GM21723 (cell line): Measurements from ENCODE around the gene TDRD6.
"Not testable (repeated sequence)": the region's sequence is repeated elsewhere in the genome, so short reads cannot be mapped to it uniquely, and the experiment has no call there.

ENCODE experiments used
- ATAC-seq: cut with Tn5 transposase; IDR thresholded peaks from one replicate; pipeline ENCODE4 v1.9.1; 2021; ENCODE audit warnings: mild to moderate bottlenecking, moderate library complexity; ENCODE audit not compliant: unreplicated experiment

The TDRD6 gene

DNA sequence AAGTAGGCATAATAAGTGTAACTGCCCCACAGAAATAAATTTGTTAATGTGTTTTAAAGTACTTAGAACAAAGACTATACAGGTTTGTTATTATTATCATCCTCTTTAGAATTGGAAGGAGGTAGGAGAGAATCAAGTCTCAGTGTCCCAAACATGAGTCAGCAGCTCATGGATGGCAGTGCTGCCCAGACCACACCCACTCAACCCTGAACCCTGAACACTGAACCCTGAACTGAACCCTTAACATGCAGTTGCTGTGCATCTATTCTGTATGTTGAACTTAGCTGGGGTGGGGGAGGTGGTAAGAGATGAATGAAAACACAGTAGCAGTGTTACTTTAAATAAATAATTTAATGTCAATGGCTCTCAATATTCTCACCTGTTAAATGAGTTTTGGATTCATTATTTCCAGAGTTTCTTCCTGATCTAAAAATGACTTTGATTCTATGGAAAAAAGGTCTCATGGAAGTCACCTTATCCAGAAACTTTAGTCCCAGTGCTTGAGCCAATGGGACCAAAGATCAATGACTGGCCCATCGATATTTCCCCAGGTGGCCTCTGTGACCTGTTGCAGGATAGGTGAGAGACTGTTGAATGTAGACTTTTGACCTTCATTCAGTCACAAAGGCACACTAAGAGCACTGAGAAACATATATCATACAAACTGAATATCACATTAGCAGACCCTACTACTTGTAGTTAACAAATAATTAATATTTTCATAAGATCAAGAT lies 55.9 kb downstream of the TDRD6 start:
- no peak for ATAC-seq

DNA sequence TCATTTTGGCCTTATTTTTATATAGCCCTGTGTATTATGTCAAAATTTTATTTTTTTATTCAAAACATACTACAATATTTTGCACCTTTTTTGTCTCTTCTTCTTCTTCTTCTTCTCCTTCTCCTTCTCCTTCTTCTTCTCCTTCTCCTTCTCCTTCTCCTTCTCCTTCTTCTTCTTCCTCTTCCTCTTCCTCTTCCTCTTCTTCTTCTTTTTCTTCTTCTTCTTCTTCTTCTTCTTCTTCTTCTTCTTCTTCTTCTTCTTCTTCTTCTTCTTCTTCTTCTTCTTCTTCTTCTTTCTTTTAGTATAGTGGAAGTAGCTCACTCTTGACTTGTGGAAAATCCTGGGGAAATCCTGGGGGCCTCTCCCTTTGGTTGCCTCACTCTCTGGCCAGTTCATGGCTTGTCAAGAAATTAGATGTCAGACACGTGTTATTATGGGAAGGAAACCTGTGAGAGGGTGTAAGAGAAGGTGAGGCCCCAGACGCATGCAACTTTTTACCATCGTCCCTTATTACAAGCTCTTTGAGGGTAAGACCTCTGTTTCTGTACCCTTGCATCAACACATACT lies 56.6 kb downstream of the TDRD6 start:
- ATAC-seq = not testable (repeated sequence)

DNA sequence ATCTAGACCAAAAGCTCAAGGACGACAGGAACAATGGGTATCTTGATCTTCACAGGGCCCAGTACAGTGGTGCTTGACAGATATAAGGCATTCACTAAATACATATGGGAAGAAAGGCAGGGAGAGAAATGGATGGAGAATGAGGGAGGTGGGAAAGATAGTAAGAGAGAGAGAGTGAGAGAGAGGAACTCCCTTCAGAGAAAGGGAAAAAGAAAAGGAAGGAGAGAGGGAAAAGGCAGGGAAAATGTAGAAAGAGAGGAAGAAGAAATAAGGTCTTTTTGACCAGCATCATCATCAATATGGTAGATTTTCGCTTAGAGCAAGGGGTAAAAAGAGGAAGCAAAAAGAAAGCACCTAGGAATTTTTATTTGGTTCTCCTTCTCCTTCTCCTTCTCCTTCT lies 58.3 kb downstream of the TDRD6 start:
- no peak for ATAC-seq

DNA sequence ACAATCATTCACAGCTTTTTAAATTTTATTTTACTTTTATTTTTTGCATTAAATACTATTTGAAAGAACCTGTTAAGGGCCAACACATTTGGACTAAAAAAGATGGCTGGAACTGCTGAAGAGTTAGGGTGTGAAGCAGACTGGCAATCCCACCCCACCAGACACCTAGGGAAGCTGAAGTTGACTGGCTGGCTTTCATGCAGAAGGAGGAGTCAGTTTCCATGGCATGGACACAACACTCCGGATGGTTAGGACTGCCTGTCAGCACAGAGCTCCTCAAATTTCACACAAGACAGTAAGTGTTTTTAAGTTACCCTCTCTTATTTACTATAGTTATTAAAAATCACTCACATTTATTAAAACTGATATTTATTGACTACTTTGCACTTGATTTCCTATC lies 59.0 kb downstream of the TDRD6 start, which contains the start of gene ANKRD66:
Gene ANKRD66, plus strand, starts transcription at position 238 of the 400 bp plus-strand sequence. CDS start 5,016 bp downstream, outside the sequence.
- ATAC-seq = no peak

DNA sequence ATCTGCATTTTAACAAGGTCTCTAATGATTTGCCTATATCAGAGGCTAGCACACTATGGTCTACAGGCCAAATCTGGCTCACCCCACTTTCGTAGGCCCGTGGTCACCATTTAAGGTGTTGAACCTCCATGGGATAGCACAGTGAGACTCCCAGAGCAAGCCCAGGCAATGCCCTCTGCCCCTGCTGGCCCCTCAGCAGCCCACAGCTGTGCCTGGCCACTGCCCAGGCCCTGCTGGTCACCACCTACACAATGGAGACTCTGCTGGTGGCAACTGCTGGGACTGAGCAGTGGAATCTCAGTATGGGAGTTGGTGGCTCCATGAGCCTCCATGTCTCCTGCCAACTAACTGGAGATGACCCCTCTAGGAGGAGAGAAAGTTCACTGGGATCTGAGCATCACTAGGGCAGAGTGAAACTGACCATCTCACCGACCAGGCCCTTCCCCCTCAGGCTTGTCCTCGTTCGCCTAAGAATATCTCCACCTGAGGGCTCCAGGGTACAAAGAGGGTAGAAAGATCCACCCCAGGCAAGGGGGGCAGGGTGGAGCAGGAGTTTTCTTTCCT lies 61.3 kb downstream of the TDRD6 start:
- ATAC-seq = no peak

DNA sequence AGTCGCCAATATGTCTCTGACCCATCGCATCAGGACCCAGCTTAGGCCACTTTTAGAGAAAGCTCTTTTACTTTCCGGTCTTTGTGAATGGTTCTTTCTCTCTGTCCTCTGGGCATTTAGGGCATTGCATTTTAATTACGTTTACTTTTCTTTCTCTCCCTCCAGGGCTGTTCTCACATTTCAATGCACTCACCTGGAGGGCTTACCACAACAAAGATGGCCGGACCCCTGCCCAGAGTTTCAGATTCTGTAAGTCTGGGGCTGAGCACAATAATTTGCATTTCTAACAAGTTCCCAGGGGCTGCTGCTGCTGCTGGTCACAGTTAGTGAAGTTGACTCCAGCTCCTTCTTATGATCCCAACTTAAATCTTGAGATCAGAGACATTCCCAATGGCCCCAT lies 62.0 kb downstream of the TDRD6 start:
- ATAC-seq = no peak

DNA sequence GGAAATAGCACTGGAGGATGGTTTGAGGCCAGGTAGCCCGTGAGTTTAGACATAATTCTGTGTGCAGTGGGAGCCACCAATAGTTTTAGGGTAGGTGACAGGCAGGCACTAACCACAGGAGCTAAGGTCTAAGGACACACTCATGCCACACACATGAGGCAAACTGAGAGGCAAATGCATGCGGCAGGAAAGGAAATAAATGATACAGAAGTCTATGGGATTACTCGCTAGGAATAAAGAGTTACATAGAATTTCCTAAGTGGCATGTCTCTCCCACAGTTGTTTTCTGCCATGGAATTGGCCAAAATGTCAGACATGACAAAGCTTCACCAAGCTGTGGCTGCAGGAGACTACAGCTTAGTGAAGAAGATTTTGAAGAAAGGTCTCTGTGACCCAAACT lies 64.0 kb downstream of the TDRD6 start:
- ATAC-seq = no peak
